Liver (tissue), 9 donors: ENCODE measurements around the gene AKR1B15. TPM values are rescaled to one million over a fixed set of nuclear protein-coding genes. Genes with fewer than 3 reads are reported as not detected.

Experiments used
- DNase-seq: peaks from one replicate; pipeline ENCODE4 v3.0.0-alpha.2; 2017; ENCODE audit warnings: low spot score
- H3K27ac ChIP-seq, 2 donors: one replicate each; pipeline ENCODE4 v1.7.0; 2013; ENCODE audit warnings: inconsistent platforms in 2 of 2, low read length in 2 of 2, control low read depth in 1 of 2, low read depth in 1 of 2, mild to moderate bottlenecking in 1 of 2
- H3K27me3 ChIP-seq, 4 donors: one replicate each; pipeline versions ENCODE4 v1.6.1 to v1.7.0; 2013; ENCODE audit warnings: low read length in 3 of 4, inconsistent platforms in 1 of 4, mild to moderate bottlenecking in 1 of 4, moderate library complexity in 1 of 4; ENCODE audit not compliant: control insufficient read depth in 4 of 4, insufficient read depth in 4 of 4
- H3K36me3 ChIP-seq, 4 donors: one replicate each; pipeline versions ENCODE4 v1.6.1 to v1.7.0; 2013; ENCODE audit warnings: low read length in 3 of 4, mild to moderate bottlenecking in 3 of 4, low read depth in 1 of 4, moderate library complexity in 1 of 4; ENCODE audit not compliant: control insufficient read depth in 4 of 4, insufficient read depth in 3 of 4
- H3K4me1 ChIP-seq, 4 donors: one replicate each; pipeline versions ENCODE4 v1.6.1 to v1.7.0; 2013; ENCODE audit warnings: low read length in 3 of 4, mild to moderate bottlenecking in 3 of 4, moderate library complexity in 1 of 4; ENCODE audit not compliant: control insufficient read depth in 4 of 4, insufficient read depth in 4 of 4
- H3K4me3 ChIP-seq, 3 donors: one replicate each; pipeline versions ENCODE4 v1.6.1 to v1.7.0; 2013; ENCODE audit warnings: low read length in 3 of 3, control low read depth in 1 of 3, low read depth in 1 of 3, mild to moderate bottlenecking in 1 of 3
- H3K9ac ChIP-seq, 2 donors: one replicate each; pipeline ENCODE4 v1.7.0; 2013; ENCODE audit warnings: low read length in 2 of 2, mild to moderate bottlenecking in 2 of 2, moderate library complexity in 2 of 2, control low read depth in 1 of 2, low read depth in 1 of 2
- H3K9me3 ChIP-seq, 4 donors: one replicate each; pipeline versions ENCODE4 v1.6.1 to v1.7.0; 2013; ENCODE audit warnings: low read length in 3 of 4; ENCODE audit not compliant: control insufficient read depth in 4 of 4
- ATF3 ChIP-seq: IDR thresholded peaks from 2 replicates; pipeline ENCODE4 v1.6.1; 2016; ENCODE audit warnings: antibody characterized with exemption
- CTCF ChIP-seq: fragments of 150-350 bp; IDR thresholded peaks from 2 replicates; pipeline ENCODE4 v1.5.1; 2017; ENCODE audit warnings: improper control_type of control experiment, low read depth, low read length; ENCODE audit not compliant: missing input control
- EGR1 ChIP-seq, 2 donors: IDR thresholded peaks; 2 replicates each; pipeline ENCODE4 v1.6.1; 2016 to 2018; ENCODE audit warnings: antibody characterized with exemption in 2 of 2, low read depth in 2 of 2
- FOXA1 ChIP-seq: IDR thresholded peaks from 2 replicates; pipeline ENCODE4 v1.6.1; 2016; ENCODE audit warnings: antibody characterized with exemption
- FOXA2 ChIP-seq: IDR thresholded peaks from 2 replicates; pipeline ENCODE4 v1.6.1; 2016; ENCODE audit warnings: antibody characterized with exemption
- GABPA ChIP-seq, 2 donors: IDR thresholded peaks in 1 of 2; conservative IDR thresholded peaks in 1 of 2; 2 replicates each; pipeline ENCODE4 v1.6.1; 2016; ENCODE audit warnings: antibody characterized with exemption in 2 of 2, mild to moderate bottlenecking in 1 of 2, moderate library complexity in 1 of 2
- HNF4A ChIP-seq, 2 donors: conservative IDR thresholded peaks; 2 replicates each; pipeline ENCODE4 v1.6.1; 2016; ENCODE audit warnings: antibody characterized with exemption in 2 of 2, mild to moderate bottlenecking in 2 of 2
- HNF4G ChIP-seq: IDR thresholded peaks from 2 replicates; pipeline ENCODE4 v1.6.1; 2016; ENCODE audit warnings: antibody characterized with exemption
- JUND ChIP-seq, 2 donors: IDR thresholded peaks; 2 replicates each; pipeline ENCODE4 v1.6.1; 2016; ENCODE audit warnings: antibody characterized with exemption in 2 of 2
- MAX ChIP-seq: IDR thresholded peaks from 2 replicates; pipeline ENCODE4 v1.6.1; 2016; ENCODE audit warnings: antibody characterized with exemption
- NR2F2 ChIP-seq: IDR thresholded peaks from 2 replicates; pipeline ENCODE4 v1.6.1; 2016; ENCODE audit warnings: antibody characterized with exemption
- RAD21 ChIP-seq, 2 donors: IDR thresholded peaks; 2 replicates each; pipeline ENCODE4 v1.6.1; 2016; ENCODE audit warnings: antibody characterized with exemption in 2 of 2, mild to moderate bottlenecking in 2 of 2
- REST ChIP-seq: IDR thresholded peaks from 2 replicates; pipeline ENCODE4 v1.6.1; 2016; ENCODE audit warnings: antibody characterized with exemption, mild to moderate bottlenecking
- RXRA ChIP-seq, 2 donors: IDR thresholded peaks; 2 replicates each; pipeline ENCODE4 v1.6.1; 2017 to 2018; ENCODE audit warnings: antibody characterized with exemption in 2 of 2, mild to moderate bottlenecking in 1 of 2
- SP1 ChIP-seq: IDR thresholded peaks from 2 replicates; pipeline ENCODE4 v1.6.1; 2018; ENCODE audit warnings: antibody characterized with exemption, mild to moderate bottlenecking
- TAF1 ChIP-seq: conservative IDR thresholded peaks from 2 replicates; pipeline ENCODE4 v1.6.1; 2016; ENCODE audit warnings: antibody characterized with exemption, mild to moderate bottlenecking
- YY1 ChIP-seq: IDR thresholded peaks from 2 replicates; pipeline ENCODE4 v1.6.1; 2016; ENCODE audit warnings: antibody characterized with exemption, mild to moderate bottlenecking
- ZBTB33 ChIP-seq: IDR thresholded peaks from 2 replicates; pipeline ENCODE4 v1.6.1; 2016; ENCODE audit warnings: antibody characterized with exemption
- WGBS: extraction: QIAGEN DNeasy Blood & Tissue Kit; methylation state at CpG from one replicate; pipeline ENCODE4 v1.1.7; 2013; 5-methylcytosine and 5-hydroxymethylcytosine counted together
- polyA plus RNA-seq, 2 donors: library from polyadenylated mRNA; stranded (reverse) in 1 of 2; unstranded in 1 of 2; fragments of 200-250 nt in 1 of 2; fragments of >200 nt in 1 of 2; fragmentation: Nextera tagmentation in 1 of 2; extraction: Ambion mirVana in 1 of 2; gene quantifications; one replicate each; pipeline versions ENCODE4 v1.2.1 to v1.2.3, GENCODE V29; 2013 to 2015
- total RNA-seq, 2 donors: library from RNA; depleted of rRNA; stranded (reverse); fragments of >200 nt; gene quantifications; one replicate each; pipeline ENCODE4 v1.2.3, GENCODE V29; 2014
- donor health status: healthy.
- donor health status: healthy.
- donor health status: healthy.
- donor health status: healthy.
- donor health status: healthy.

The AKR1B15 gene
- total and polyA plus RNA-seq, 4 donors: 0.12 TPM; not detected in 3

GRCh38 chr7:134530460-134530859 lies 18.4 kb upstream of the AKR1B15 start:
- Histone ChIP-seq H3K36me3 (no peaks in the 10 kb centered on the region), H3K9ac (no peak overlapping the region), H3K27ac (no peak overlapping the region), H3K4me1 (no peaks in the 10 kb centered on the region), H3K27me3 (no peaks in the 10 kb centered on the region), H3K9me3 (no peaks in the 10 kb centered on the region), H3K4me3 (no peak overlapping the region)
- 89% methylated on average over 5 of the region's 5 CpGs for WGBS
- no peak for DNase-seq
- TF ChIP-seq HNF4A (conservative IDR thresholded peaks at IDR 0.05) (no peak), FOXA1 (no peak), RXRA (IDR thresholded peaks at IDR 0.05) (no peak), NR2F2 (no peak), CTCF (no peak), JUND (IDR thresholded peaks at IDR 0.05) (no peak), YY1 (no peak), ZBTB33 (no peak), MAX (no peak), SP1 (no peak), REST (no peak), RAD21 (IDR thresholded peaks at IDR 0.05) (no peak), ATF3 (no peak), TAF1 (no peak), EGR1 (IDR thresholded peaks at IDR 0.05; ENCODE audit: low read depth in 2 of 2) (no peak), GABPA (IDR thresholded peaks at IDR 0.05 in 1 of 2, conservative IDR thresholded peaks at IDR 0.05 in 1 of 2) (no peak), HNF4G (no peak), FOXA2 (no peak)
